Activated CD8-positive, alpha-beta T cell treated with anti-CD3 and anti-CD28 coated beads for 36 hours (primary cell): ENCODE data around the gene PIAS2. TPM values are rescaled to one million over a fixed set of nuclear protein-coding genes. Genes with fewer than 3 reads are reported as not detected.

Experiments
- ATAC-seq: fragments of 200-7000 bp; cut with Tn5 transposase; one replicate; pipeline ENCODE4 v1.10.0; 2021; ENCODE audit warnings: mild to moderate bottlenecking, moderate library complexity
- CTCF ChIA-PET: fragments of 350-600 bp; sonication (Branson Sonifier 250); formaldehyde crosslinking; loops from one replicate; lab custom pipeline; 2021; ENCODE audit warnings: antibody characterized with exemption; lab: Charles Lee
- POLR2A ChIA-PET: fragments of 350-600 bp; sonication (Branson Sonifier 250); formaldehyde crosslinking; loops from one replicate; lab custom pipeline; 2021; ENCODE audit warnings: antibody characterized with exemption; lab: Charles Lee
- DNase-seq: peaks from one replicate; pipeline ENCODE4 v3.0.0-alpha.2; 2020
- H3K27ac Mint-ChIP-seq: one replicate; pipeline ENCODE4 v1.8.0; 2021; ENCODE audit warnings: mild to moderate bottlenecking, mixed read lengths
- H3K27me3 Mint-ChIP-seq: one replicate; pipeline ENCODE4 v1.8.0; 2021; ENCODE audit warnings: mixed read lengths
- H3K36me3 Mint-ChIP-seq: one replicate; pipeline ENCODE4 v1.8.0; 2021; ENCODE audit warnings: low read depth, mixed read lengths
- H3K4me1 Mint-ChIP-seq: one replicate; pipeline ENCODE4 v1.8.0; 2021; ENCODE audit warnings: low read depth, mixed read lengths
- H3K4me3 Mint-ChIP-seq: one replicate; pipeline ENCODE4 v1.8.0; 2021; ENCODE audit warnings: mild to moderate bottlenecking, moderate library complexity, mixed read lengths
- H3K9me3 Mint-ChIP-seq: one replicate; pipeline ENCODE4 v1.8.0; 2021; ENCODE audit warnings: mixed read lengths
- intact Hi-C: fragments of 100-400 bp; cut with micrococcal nuclease; formaldehyde crosslinking; loops from one replicate; pipeline ENCODE4 v1.10.0; 2022
- total RNA-seq, 2 experiments: library from RNA; stranded (reverse); gene quantifications; one replicate each; pipeline ENCODE4 v1.2.3, GENCODE V29; 2021
- TF ChIP-seq, protein P1 (sequence below): fragments of 200-600 bp; IDR thresholded peaks from one replicate; pipeline ENCODE4 v1.8.0; 2022; ENCODE audit warnings: antibody characterized with exemption, mild to moderate bottlenecking

The PIAS2 gene
- total RNA-seq, 2 experiments from 2014 or later: 26.9 to 29.8 TPM

DNA sequence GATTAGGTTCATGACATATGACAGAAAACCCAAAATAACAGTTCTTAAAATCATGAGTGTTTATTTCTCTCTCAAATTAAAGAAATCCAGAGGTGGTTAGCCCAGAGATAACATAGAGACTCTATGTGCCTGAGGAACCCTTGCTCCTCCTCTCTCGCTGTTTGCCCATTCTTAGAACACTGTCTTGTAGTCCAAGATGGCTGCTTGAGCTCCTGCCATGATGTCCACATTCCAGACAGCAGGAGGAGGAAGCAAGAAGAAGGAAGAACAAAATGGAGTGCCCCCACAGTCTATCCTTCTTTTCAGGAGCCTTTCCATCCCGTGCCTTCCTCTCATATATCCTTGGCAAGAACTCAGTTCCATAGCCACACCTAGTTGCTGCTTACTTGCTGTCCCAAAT lies 146.6 kb downstream of the PIAS2 start:
- ChIA-PET POLR2A (no interaction called here), CTCF (no interaction called here)
- ATAC-seq: no peak
- Mint-ChIP-seq H3K4me3 (no peak overlapping the region), H3K36me3 (no peaks in the 10 kb centered on the region), H3K9me3 (no peaks in the 10 kb centered on the region), H3K27me3 (peaks cover 3% of the 10 kb centered on the region), H3K4me1 (peaks cover 2% of the 10 kb centered on the region), H3K27ac (no peak overlapping the region)
- TF ChIP-seq, protein P1, sequence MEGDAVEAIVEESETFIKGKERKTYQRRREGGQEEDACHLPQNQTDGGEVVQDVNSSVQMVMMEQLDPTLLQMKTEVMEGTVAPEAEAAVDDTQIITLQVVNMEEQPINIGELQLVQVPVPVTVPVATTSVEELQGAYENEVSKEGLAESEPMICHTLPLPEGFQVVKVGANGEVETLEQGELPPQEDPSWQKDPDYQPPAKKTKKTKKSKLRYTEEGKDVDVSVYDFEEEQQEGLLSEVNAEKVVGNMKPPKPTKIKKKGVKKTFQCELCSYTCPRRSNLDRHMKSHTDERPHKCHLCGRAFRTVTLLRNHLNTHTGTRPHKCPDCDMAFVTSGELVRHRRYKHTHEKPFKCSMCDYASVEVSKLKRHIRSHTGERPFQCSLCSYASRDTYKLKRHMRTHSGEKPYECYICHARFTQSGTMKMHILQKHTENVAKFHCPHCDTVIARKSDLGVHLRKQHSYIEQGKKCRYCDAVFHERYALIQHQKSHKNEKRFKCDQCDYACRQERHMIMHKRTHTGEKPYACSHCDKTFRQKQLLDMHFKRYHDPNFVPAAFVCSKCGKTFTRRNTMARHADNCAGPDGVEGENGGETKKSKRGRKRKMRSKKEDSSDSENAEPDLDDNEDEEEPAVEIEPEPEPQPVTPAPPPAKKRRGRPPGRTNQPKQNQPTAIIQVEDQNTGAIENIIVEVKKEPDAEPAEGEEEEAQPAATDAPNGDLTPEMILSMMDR: no peak
- intact Hi-C loops: no loop called here
- no peak for DNase-seq

DNA sequence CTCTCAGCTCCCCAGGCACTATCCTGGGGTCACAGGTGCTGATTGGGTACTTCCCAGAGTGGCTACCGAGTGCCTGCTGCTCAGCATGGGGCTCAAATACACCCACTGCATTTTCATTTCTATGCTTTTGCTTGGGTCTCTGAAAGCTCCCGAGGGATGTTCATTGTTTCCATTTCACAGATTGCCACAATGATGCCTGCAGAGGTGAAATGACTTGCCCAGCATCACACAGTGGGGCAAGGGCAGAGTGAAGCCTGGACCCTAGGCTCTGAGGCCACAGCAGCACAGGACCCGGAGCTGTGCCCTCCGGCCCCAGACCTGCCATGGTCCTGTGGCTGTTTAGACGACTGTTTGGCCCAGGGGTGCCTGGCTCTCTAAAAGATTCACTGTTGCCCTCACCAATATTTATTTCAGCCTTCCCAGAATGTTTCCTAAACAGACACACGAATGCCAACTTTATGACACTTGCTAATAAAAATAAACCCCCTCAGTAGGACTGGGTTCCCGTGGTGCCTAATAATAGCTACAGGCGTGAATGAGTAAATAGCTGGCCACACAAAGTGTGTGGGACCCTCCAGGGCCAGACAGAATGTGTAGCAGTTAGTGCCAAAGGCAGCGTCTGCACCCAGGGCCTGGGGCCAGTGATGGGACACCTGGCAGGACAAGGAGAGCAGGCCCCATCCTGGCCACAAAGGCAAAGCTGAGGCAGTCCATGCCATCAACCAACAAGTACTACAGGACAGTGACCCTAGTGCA lies 149.0 kb downstream of the PIAS2 start:
- intact Hi-C loops: no loop called here
- no peaks in the 10 kb centered on the region for H3K36me3 Mint-ChIP-seq
- DNase-seq: no peak
- POLR2A ChIA-PET: interaction anchor here (0.8 kb wide), 1 partner anchor 125 kb away, joined by 3 read pairs; no protein-coding TSS in a partner anchor
- no peaks in the 10 kb centered on the region for H3K9me3 Mint-ChIP-seq
- CTCF ChIA-PET: no interaction called here
- H3K4me3 Mint-ChIP-seq: no peak overlapping the region
- ATAC-seq: no peak
- H3K27me3 Mint-ChIP-seq: peaks cover 7% of the 10 kb centered on the region
- H3K4me1 Mint-ChIP-seq: peaks cover 2% of the 10 kb centered on the region
- TF ChIP-seq, protein P1: no peak
- no peak overlapping the region for H3K27ac Mint-ChIP-seq

DNA sequence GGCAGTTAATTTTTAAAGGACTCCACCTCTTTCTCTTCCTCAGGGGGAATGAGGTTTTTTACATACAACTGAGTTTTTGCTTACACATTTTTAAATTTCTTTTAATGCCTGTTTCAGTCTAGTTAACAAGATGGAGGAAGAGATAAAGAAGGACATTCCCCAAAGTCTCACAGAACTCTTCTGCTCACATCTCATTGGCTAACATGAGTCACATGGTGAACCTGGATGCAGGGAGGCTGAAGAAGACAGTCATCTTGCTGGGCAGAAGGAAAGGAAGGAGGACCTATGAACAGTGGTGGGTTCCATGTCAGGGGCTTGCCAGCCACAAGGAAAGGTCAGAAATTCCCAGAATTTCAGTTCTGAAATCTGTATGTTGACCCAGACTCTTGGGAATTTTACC lies 150.1 kb downstream of the PIAS2 start:
- Mint-ChIP-seq H3K4me1 (peaks cover 2% of the 10 kb centered on the region), H3K27me3 (peaks cover 11% of the 10 kb centered on the region), H3K27ac (no peak overlapping the region), H3K9me3 (no peaks in the 10 kb centered on the region), H3K36me3 (no peaks in the 10 kb centered on the region), H3K4me3 (no peak overlapping the region)
- POLR2A ChIA-PET: no interaction called here
- TF ChIP-seq, protein P1: no peak
- CTCF ChIA-PET: no interaction called here
- DNase-seq (no peak), ATAC-seq (no peak)
- intact Hi-C loops: no loop called here

DNA sequence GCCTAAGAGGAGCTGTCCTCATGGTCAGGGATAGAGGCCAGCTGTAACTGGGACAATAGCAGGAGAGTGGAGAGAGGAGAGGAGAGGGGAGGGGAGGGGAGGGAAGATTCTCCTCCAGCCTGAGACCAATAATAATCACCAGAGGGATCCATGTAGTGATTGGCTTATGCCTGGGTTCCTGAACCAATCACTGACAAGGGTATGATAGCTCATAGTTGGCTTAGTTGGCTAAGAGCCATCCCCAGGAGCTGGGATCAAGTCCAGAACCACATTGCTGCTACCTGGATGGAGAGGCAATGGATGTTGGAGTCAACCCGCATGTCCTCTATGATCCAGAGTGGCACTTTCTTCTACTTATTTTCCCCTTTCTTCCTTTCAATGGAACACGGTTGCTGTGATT lies 152.7 kb downstream of the PIAS2 start:
- H3K4me3 Mint-ChIP-seq: no peak overlapping the region
- no peaks in the 10 kb centered on the region for H3K36me3 Mint-ChIP-seq
- intact Hi-C loops: no loop called here
- DNase-seq (no peak), ATAC-seq (no peak)
- no peaks in the 10 kb centered on the region for H3K9me3 Mint-ChIP-seq
- no peaks in the 10 kb centered on the region for H3K4me1 Mint-ChIP-seq
- TF ChIP-seq, protein P1: no peak
- ChIA-PET POLR2A (interaction anchor here (0.6 kb wide), 1 partner anchor 320 kb away, joined by 6 read pairs; no protein-coding TSS in a partner anchor), CTCF (no interaction called here)
- no peak overlapping the region for H3K27ac Mint-ChIP-seq
- peaks cover 21% of the 10 kb centered on the region for H3K27me3 Mint-ChIP-seq

DNA sequence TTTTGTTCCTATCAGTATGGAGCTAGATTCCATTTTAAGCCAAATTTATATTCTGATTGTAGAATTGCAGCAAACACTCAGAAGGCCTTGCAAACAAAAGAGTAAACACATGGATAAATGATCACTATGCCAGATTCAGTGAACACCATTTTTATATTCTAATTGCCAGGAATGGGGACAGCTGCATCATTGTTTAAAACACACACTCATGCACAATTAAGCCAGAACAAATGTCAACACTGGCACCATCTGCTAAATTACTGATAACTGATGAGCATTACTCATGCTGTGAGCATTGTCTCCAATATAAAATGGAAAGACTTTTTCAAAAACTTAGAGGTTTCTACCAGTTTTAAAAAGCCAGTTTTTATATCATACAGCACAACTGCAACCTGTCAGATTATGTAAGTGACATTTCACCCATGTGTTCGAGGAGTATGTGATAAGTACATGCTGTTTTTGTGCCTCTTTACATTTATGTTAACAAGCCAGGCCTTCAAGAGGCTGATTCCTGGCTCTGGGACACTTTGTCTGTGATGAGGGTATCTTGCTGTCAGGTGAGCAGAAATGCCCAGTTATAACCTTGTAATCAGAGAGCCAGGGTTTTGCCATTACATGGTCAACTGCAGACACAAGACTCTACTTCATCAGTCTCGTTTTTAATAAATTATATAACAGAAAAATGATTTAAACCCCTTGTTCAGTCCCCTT lies 156.1 kb downstream of the PIAS2 start:
- POLR2A ChIA-PET: no interaction called here
- H3K4me3 Mint-ChIP-seq: no peak overlapping the region
- intact Hi-C loops: no loop called here

More for the DNA sequence above, 156.1 kb downstream of the PIAS2 start:
- peaks cover 43% of the 10 kb centered on the region for H3K27me3 Mint-ChIP-seq
- TF ChIP-seq, protein P1: no peak
- ATAC-seq (no peak), DNase-seq (no peak)
- no peaks in the 10 kb centered on the region for H3K36me3 Mint-ChIP-seq
- CTCF ChIA-PET: no interaction called here
- H3K9me3 Mint-ChIP-seq: no peaks in the 10 kb centered on the region
- peaks cover 2% of the 10 kb centered on the region for H3K4me1 Mint-ChIP-seq
- no peak overlapping the region for H3K27ac Mint-ChIP-seq
